SK-N-MC (cell line): Measurements from ENCODE around the gene IFNGR1.

Source experiments
- DNase-seq: peaks from one replicate; pipeline ENCODE4 v3.0.0-alpha.2; 2011; ENCODE audit warnings: low read depth, low spot score
- H3K27ac ChIP-seq: fragments of 200-600 bp; sonication (generic); 2 replicates; pipeline ENCODE4 v1.5.1; 2016; ENCODE audit warnings: mixed run types
- H3K36me3 ChIP-seq: fragments of 200-600 bp; sonication (generic); 2 replicates; pipeline ENCODE4 v1.6.1; 2017; ENCODE audit warnings: antibody characterized with exemption, low read length, mixed read lengths; ENCODE audit not compliant: insufficient read depth
- H3K4me3 ChIP-seq: fragments of 200-600 bp; sonication (generic); 2 replicates; pipeline ENCODE4 v1.5.1; 2016
- H3K9ac ChIP-seq: fragments of 200-600 bp; sonication (generic); 2 replicates; pipeline ENCODE4 v1.8.0; 2017; ENCODE audit warnings: mixed run types, mixed read lengths; ENCODE audit not compliant: insufficient read length
- H3K9me3 ChIP-seq: fragments of 200-600 bp; sonication (generic); 2 replicates; pipeline ENCODE4 v1.6.1; 2017; ENCODE audit warnings: low read depth, mild to moderate bottlenecking, antibody characterized with exemption, low read length, moderate library complexity, mixed read lengths
- EZH2 ChIP-seq: fragments of 200-600 bp; sonication (generic); IDR thresholded peaks from one replicate; pipeline ENCODE4 v1.6.1; 2017; ENCODE audit warnings: antibody characterized with exemption
- FOXP2 ChIP-seq: optimal IDR thresholded peaks from 2 replicates; pipeline ENCODE3; 2011; ENCODE audit warnings: mild to moderate bottlenecking, moderate library complexity; ENCODE audit not compliant: insufficient read depth; ENCODE audit errors: extremely low read length, control extremely low read depth
- POLR2AphosphoS5 ChIP-seq: IDR thresholded peaks from 2 replicates; pipeline ENCODE4 v1.6.1; 2012; ENCODE audit warnings: mild to moderate bottlenecking, low read depth, low read length, borderline replicate concordance

IFNGR1 gene

DNA sequence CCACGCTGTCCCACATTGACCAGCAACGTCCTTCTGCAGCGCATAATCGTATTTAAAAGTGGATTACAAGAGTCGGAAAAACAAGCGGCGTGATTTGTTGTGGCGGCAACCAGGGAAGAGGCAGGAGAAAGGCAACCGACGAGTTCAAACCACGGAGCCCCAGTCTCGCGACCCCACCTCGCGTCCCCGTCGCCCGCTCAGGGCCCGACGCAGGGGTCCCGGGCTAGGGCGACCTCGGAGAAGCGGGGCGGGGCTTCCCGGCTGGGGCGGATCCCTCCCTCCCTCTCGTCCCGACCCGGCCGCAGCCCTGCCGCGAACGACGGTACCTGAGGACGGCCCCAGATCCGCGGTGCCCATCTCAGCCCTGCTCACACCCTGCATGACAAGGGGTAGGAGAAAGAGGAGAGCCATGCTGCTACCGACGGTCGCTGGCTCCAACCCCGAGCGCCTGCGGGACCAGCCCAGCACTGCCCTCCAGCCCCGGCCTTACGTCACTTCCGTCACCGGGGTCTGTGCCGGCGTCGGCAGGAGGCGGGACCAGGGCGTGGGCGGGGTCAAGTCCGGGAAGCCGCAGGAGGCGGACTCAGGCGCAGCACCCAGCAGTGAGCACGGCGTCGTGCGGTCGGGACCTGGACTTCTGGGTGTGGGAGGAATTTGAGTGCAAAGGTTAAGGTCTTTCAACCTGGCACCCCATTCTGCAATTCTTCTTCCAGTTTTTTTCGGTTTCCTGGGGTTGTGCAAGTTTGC lies at the start of gene IFNGR1:
Gene IFNGR1, minus strand, starts transcription at position 469 of the 747 bp plus-strand sequence. Its CDS starts 58 bp downstream, at position 411.
- Histone ChIP-seq H3K9ac (peak within 1 kb of the TSS; percentile 93), H3K36me3 (peaks cover 10% of the 10 kb centered on the region), H3K27ac (peak within 1 kb of the TSS; percentile 65; the same call in 1 of the 2 replicates), H3K9me3 (no peaks in the 10 kb centered on the region; the same call in 1 of the 2 replicates), H3K4me3 (peak within 1 kb of the TSS; percentile 87)
- TF ChIP-seq EZH2 = no peak
- TF ChIP-seq POLR2AphosphoS5 = peak; percentile 95
- no peak for TF ChIP-seq FOXP2
- DNase-seq = no peak

DNA sequence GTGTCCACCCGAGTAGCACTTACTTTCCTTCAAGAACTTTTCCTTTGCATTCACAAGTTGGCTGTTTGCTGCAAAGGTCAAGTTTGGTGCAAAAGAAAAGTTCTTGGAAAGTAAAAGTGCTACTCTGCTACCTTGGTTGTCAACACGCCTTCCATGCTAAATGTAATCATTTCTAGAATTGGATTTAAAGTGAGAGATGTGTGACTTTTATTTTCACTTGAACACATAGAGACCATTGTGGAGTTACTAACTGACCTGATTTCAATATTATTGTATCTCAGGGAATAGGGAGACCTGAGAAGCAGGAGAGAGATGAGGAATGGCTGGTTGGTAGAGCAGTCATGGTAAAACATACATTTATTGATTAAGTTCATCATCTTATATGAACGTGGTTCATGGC lies 49.7 kb upstream of the IFNGR1 start:
- no peak overlapping the region for H3K9ac ChIP-seq
- no peak overlapping the region for H3K4me3 ChIP-seq
- no peak for DNase-seq
- TF ChIP-seq EZH2 (no peak), POLR2AphosphoS5 (no peak), FOXP2 (no peak)
- no peaks in the 10 kb centered on the region for H3K36me3 ChIP-seq
- no peak overlapping the region for H3K27ac ChIP-seq
- H3K9me3 ChIP-seq = no peaks in the 10 kb centered on the region

DNA sequence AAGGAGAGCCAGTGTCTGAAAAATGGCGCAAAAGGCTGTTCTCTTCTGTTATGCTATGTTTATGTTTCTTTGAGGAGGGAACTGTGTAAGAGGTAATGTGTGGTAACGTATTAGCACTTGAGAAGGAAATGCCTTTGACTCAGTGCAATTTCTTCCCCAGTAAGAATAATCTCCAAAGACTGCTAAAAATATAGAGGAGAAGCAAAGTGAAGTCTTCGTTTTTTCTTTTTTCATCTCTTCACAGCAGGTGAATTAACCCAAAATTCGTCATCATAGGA lies 47.1 kb upstream of the IFNGR1 start:
- H3K9me3 ChIP-seq = no peaks in the 10 kb centered on the region
- no peaks in the 10 kb centered on the region for H3K36me3 ChIP-seq
- H3K27ac ChIP-seq = peak overlapping the region; percentile 88
- H3K9ac ChIP-seq = no peak overlapping the region
- H3K4me3 ChIP-seq = peak overlapping the region; percentile 5; the same call in 1 of the 2 replicates
- DNase-seq = no peak
- no peak for TF ChIP-seq POLR2AphosphoS5
- TF ChIP-seq FOXP2 = no peak
- TF ChIP-seq EZH2 = no peak

DNA sequence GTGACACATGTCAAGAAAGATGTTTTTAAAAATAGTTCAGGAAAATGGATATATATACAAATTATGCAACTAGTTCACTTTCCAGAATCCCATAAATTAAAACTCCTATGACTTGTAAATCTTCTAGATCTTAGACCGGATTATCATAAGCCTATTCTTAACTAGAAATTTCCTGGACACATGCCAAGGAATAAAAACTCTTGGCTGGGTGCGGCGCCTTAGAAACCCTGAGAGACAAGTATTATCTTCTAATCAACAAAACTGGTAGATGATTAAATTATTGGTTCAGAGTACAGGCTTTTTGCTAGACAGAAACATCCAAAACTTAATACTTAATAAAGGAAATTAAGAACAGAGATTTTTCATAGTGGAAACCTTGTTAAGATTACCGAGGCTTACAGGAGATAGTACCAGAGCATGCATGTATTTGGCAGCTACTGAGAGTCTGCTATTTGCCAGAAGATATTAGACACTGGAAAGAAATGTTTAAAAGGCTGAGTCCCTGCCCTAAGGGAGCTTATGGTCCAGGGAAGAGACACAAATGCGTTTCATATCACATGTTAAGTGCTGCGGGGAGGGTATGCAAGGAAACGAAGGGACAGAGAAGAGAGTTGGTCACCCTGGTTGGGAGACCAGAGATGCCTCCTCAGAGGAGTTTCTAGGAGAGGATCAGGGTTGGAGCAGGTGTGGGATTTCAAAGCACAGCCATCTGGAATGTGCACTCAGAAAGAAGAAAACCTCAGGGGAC lies 46.5 kb upstream of the IFNGR1 start:
- peak; percentile 95 for DNase-seq
- H3K36me3 ChIP-seq = no peaks in the 10 kb centered on the region
- no peak overlapping the region for H3K9ac ChIP-seq
- TF ChIP-seq POLR2AphosphoS5 = peak; percentile 42; the same call in 1 of the 2 replicates
- TF ChIP-seq EZH2 = no peak
- no peaks in the 10 kb centered on the region for H3K9me3 ChIP-seq
- peak overlapping the region; percentile 88 for H3K27ac ChIP-seq
- peak overlapping the region; percentile 16; the same call in 1 of the 2 replicates for H3K4me3 ChIP-seq

DNA sequence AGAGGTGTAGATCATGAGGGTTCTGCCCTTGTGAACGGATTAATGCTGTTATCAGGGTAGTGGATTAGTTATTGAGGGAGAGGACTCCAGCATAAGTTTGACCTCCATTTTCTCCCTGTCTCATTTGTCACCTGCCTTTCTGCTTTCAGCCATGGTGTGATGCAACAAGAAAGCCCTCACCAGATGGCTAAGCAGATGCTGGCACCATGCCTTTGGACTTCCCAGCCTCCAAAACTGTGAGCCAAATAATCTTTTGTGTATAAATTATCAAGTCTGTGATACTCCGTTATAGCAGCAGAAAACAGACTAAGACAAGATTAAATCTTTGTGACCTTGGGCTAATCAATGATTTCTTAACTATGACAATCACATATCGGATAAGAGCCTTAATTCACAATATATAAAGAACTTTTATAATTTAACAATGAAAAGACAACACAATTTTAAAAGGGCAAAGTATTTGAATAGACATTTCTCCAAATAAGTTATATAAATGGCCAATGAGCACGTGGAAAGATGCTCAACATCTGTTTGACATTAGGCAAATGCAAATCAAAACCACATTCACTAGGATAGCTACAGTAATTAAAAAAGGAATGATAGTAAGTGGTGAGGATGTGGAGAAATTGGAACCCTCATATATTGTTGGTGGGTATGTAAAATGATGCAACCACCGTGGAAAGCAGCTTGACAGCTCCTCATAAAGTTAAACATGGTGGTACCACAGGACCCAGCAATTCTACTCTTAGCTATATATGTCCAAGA lies 45.3 kb upstream of the IFNGR1 start:
- Histone ChIP-seq H3K36me3 (no peaks in the 10 kb centered on the region), H3K9ac (no peak overlapping the region), H3K4me3 (no peak overlapping the region), H3K27ac (peak overlapping the region; percentile 88), H3K9me3 (no peaks in the 10 kb centered on the region)
- DNase-seq = peak; percentile 86
- peak; percentile 38; the same call in 1 of the 2 replicates for TF ChIP-seq POLR2AphosphoS5
- no peak for TF ChIP-seq EZH2

DNA sequence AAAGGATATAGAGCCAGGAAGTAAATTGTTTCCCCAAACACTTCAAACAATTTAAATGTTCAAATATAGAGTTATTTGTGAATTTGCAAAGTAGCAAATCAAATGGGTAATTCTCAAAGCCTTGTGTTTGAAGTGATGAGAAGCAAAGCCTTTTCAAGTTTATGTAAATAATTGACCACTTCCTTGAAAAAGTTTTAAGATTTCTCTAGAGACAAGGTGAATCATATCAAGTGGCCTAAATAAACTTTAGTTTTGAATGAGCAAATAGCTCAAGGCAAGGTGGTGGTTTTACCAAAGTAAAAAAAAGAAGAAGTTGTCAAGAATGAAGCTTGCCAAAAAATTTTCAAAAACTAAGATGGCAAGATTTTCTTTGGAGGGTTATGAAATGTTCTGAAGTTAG lies 42.6 kb upstream of the IFNGR1 start:
- Histone ChIP-seq H3K4me3 (no peak overlapping the region), H3K9me3 (no peaks in the 10 kb centered on the region), H3K9ac (no peak overlapping the region), H3K36me3 (no peaks in the 10 kb centered on the region), H3K27ac (no peak overlapping the region)
- no peak for TF ChIP-seq EZH2
- no peak for TF ChIP-seq FOXP2
- no peak for TF ChIP-seq POLR2AphosphoS5
- DNase-seq = no peak

DNA sequence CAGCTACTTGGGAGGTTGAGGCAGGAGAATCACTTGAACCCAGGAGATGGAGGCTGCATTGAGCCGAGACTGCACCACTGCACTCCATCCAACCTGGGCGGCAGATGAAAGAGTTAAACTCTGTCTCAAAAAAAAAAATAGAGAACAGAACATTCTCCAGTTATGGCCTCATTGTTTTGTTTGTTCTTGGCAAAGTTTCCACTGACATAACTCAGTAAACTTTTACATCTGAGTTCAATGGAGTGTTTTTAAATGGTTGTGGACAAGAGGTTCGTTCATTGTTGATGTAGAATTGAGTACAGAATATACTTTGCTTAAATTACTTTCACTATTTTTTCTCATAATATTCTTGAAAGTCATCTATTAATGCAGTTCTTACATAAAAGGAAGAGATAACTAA lies 42.2 kb upstream of the IFNGR1 start:
- Histone ChIP-seq H3K4me3 (no peak overlapping the region), H3K9ac (no peak overlapping the region), H3K36me3 (no peaks in the 10 kb centered on the region), H3K27ac (no peak overlapping the region), H3K9me3 (no peaks in the 10 kb centered on the region)
- TF ChIP-seq EZH2 (no peak), POLR2AphosphoS5 (no peak), FOXP2 (no peak)
- no peak for DNase-seq

DNA sequence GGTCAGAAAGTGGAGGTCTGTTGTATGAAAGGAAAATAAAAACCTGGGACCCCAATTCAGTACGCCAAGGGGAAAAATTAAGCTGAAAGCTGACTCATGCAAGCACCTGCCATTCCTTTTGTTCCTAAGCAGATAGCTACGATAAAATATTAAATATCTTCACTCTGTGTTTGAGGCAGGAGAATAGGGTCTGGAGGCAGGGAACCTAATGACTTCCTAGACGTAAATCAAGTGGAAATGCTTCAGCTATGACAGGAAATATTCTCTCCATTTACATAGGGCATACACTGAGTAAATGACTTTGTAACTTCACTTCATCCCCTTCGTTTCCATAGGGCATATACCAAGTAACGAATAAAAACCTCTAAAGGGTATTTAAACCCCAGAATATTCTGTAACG lies 41.0 kb upstream of the IFNGR1 start:
- H3K27ac ChIP-seq = no peak overlapping the region
- no peak overlapping the region for H3K4me3 ChIP-seq
- no peaks in the 10 kb centered on the region for H3K9me3 ChIP-seq
- H3K9ac ChIP-seq = no peak overlapping the region
- no peak for TF ChIP-seq FOXP2
- no peak for TF ChIP-seq POLR2AphosphoS5
- TF ChIP-seq EZH2 = no peak
- no peaks in the 10 kb centered on the region for H3K36me3 ChIP-seq
- DNase-seq = no peak
